ENCODE measurements around the gene TBPL1.
"Not testable (repeated sequence)": the region's sequence is repeated elsewhere in the genome, so short reads cannot be mapped to it uniquely, and the experiment has no call there.

The TBPL1 gene

DNA sequence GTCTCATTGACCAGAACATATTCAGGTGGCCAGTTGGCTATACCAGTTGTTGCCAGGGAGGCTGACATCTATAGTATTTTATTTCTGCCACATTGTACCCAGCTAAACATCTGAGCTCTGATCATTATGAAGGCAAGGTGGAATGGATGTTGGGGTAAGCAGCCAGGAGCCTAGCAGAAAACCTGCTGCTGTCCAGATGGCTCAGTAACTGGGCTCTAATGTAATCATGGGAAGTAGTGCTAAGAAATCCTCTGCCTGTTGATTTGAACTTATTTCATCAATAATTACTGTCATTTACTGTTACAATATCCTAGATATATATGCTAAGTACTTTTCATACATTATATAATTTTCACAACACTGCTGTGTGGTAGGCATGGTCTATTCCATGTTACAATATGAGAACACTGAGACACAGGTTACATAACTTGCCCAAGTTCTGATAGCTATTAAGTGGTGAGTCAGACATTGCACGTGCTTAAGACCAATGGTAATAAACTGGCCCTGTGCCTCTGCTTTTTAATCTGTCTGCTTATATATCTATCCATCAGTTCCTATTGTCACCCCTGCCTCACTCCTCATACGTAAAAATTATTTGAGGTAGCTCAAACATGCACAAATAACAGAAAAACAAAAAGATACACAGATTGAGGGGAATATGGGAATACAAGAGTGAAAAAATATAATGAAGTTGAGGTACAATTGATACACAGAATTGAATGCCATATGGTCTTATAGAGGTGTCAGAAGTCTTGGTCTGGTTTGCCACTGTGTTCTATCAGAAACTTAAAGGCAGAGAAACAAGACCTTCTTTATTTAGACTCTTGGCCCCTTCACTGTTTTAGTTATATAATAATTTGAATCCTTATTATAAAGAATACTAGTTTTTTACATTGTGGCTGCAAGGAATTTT, 25.2 kb downstream of the TBPL1 start:
- DNase-seq = no peak

DNA sequence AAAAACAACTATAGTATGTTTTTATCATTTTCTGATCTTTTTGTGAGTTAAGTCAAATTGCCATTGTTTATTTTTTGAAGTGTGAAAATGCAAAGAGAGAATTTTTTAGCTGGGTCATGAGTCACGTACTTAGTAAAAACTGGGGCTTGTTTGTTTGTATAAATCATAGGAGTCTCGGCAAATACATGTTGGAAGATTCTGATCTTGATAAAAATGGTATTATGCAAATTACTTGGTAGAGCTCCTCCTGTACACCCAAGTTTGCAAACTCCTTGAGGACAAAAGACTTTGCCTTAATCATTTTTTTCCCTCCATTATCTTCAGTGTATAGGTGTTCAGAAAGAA, 25.8 kb downstream of the TBPL1 start:
- DNase-seq = no peak

DNA sequence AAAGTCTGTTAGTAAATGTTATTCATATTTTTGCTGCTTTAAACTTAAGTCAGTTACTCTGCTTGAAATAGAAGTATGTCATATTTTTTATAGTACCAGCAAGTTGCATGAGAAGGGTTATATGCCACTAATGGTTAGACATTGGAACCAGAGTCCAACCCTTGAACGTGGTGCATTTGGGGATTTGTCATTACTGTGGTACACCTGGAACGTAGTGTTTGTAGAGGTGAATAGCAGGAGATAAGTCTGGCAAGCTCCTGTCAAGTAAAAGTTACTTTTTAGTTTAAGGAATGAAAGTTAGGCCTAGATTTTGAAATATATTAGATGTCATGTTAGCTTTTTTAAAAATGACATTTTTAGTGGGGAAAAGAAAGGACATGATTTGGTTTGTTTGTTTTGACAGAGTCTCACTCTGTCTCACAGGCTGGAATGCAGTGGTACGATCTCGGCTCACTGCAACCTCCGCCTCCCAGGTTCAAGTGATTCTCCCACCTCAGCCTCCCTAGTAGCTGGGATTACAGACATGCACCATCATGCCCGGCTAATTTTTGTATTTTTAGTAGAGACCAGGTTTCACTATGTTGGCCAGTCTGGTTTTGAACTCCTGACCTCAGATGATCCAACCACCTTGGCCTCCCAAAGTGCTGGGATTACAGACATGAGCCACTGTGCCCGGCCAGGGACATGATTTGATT, 26.4 kb downstream of the TBPL1 start:
- not testable (repeated sequence) for DNase-seq

DNA sequence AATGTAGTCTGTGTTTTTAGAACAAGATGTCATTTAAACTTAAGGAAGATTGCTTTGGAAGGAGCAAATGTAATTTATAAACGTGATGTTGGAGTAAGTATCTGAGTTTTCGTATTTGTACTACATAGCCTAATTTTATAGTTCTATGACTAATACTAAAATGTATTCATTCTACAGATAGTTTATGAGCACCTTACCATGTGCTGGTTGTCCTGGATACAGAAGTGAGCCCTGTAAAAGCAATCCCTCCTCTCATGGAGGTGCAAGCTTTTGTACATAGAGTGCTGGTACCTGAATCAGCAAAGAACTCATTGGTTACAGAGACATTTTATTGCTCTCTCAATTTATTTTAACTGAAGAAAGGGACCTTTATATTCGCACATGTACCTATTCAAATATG, 27.1 kb downstream of the TBPL1 start:
- DNase-seq = no peak

DNA sequence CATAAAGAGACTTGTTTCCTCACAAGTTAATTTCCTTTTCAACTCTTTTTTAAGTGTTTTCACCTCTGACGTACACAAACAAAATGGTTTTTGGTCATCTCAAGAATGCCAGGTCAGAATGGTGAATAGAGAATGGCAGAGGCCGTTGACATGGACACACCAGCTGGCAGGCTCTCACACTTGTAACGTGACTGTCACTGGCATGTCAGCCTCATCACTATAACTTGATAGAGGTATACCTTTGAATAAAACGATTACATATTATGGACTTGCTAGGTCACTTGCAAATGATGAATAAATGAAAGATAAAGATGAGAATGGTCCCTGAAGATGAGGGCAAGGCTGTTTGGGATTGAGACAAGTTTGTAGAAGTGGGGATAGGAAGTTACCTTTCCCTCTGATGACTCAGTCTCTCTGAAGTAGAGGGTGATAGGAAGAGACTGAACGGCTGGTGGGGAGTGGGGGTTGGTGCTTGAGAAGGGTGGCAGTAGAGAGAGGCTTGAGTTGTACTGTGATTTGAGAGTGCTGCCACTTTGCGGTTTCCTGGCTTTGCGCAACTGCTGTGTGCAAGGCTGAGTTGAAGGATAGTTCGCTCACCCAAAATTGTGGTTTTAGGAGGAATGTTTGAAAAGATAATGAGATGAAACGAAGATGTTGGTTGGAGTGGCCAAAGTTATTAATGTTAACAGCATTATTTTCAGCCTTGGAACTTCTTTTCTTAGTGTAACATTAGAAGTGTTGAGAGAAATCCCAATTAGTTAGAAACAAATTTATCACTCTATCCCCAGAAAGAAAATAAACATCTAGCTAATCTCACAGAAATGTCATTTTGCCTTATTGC, 30.3 kb downstream of the TBPL1 start:
- peak; percentile 29 for DNase-seq

DNA sequence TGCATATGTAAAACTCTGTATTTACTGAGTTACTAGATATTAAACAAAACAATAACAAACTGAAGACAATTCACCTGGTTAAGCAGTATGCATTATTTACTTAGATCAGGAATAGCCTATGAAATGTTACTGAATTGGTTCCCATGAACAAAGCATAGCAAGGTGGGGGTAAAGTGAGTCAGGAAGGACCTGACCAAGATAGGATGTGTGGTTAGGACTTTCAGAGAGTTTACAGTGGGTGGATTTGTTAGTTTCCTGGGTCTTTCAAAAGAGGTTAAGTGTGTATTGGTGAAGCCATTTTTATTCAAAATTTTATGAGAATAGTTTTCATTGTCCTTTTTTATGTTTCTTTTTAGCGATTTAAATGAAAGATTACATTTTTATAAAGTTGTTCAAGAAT, 32.9 kb downstream of the TBPL1 start:
- DNase-seq = no peak

DNA sequence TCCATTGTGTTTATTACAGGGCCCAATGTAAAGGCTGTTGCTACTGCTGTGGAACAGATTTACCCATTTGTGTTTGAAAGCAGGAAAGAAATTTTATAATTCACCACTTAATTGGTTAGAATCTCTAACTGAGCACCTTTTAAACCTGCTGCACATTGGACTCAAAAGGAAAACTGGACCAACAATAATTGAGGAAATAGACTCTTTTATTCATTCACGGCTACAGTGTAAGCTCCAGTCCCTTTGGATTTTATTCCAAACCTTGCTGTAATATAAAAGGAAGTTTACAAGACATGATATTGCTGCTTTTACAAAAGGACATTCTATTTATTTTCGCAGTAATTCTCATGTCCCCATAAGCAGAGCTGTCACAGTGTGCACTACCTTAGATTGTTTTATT, 33.9 kb downstream of the TBPL1 start:
- DNase-seq = no peak

DNA sequence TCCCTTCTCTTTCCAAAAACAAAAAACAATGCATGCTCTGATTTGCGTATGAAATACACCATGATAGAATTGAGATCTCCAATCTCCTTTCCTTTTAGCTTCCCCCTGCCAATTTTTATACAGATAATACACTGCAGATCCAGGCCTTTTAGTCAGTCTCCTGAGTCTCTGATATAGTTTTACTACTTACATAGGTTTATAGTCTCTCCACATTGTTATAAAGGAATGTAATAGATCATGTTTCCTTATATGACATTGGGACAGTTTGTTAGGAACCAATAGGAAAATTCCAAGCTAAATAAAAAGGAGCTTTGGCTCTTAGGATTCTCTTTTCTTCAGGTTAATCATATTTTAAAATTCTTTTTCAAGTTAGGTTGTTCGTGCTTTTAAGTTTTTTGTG, 36.5 kb downstream of the TBPL1 start:
- no peak for DNase-seq

DNA sequence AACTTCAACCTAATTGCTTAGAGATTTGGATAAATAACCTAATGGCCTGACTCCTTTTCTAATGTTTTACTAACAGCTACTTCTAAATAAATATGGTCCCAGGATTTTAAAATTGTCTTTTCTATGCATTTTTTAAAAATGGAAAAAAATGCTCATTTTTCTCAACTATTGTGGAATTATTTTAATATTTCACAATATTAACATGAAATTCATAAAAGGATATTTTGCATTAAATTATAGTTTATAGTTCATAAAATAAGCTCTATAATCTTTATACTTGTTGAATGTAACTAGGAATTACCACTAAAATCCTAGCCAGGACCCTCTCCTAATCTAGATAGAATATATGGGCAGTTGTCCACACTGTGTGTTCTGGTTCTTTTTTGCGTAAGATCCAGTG, 37.3 kb downstream of the TBPL1 start:
- DNase-seq = no peak

DNA sequence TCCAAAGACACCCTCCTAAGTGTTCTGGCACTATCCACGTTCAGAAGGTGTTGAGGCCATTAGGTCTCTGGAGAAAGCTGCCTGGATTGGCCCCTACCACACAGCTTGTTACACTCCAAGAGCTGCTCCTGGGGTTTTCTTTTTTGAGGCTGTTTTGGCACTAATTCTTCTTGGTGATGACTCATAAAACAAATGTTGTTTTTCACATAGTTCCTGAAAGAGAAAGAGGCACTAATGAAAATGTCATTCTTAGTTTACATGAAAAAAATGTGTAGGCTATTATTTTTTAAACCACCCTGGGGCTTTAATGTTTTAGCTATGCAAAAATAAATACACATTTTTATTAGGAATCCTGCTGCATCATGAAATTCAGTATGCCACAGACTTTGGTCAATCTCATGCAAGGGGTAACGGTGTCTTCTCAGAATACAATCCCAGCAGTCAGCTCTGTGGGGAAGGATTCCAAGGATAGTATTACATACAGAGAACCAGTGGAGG, 38.1 kb downstream of the TBPL1 start:
- DNase-seq = no peak

DNA sequence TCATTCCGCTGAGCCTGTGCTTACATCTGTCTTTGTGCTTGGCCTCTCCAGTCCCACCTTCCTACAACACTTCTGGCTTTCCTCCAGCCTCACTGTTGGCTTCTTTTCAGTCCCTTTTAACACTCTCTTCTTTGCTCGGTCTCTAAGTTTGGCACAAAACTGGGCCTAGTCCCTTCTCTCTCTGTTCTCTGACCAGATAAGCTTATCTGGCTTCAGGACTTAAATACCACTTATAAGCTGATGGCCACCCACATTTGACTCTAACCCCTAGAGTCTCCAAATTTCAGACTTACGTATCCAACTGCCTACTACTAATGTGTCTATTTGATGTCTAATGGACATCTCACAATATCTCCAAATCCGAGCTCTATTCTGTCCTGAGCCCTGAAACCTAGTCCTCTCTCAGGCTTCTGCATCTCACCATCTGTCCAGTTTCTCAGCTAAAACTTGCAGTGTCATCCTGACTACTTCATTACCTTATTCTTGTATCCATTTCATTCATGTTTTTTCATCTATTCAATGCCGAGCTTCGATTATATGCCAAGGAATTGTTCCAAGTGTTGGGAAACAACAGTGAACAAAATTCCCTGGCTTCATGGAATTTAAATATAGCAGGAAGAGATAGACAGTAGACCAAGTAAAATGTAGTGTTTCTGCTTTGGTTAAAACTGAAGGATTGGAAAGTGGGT, 40.1 kb downstream of the TBPL1 start:
- DNase-seq = no peak

DNA sequence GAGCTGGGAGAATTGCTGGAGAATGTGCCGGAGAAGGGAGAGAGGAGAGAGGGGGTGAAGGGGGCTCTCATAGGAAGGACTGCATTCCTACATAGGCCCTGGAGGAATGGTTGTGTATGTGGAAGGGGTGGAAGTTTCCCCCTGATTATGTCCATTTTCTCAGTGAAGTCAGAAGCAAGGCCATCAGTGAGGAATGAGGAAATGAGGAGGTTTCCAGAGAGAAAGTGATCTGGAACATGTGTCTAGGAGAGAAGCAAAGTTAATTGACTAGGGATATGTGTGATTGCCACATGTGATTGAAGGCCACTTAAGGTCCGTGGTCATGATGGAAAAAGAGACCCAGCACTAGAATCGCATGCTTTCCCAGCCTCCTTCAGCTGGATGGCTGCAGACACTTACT, 42.3 kb downstream of the TBPL1 start:
- no peak for DNase-seq

DNA sequence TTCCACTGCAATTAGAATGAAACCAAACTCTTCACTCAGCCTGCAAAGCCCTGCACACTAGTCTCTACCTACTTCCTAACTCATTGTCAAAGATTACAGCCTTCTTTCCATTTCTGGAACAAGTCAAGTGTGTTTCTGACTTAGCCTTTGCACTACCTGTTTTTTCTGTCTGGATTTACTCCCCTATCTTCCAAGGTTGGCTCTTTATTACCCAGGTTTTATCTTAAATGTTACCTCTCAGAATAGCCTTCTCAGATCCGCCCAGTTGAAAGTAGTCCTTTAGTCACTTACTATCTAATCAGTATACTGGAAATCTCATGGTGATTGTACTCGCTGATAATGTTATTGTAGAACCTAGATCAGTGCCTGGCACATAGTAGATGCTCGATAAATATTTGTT, 42.7 kb downstream of the TBPL1 start:
- no peak for DNase-seq

DNA sequence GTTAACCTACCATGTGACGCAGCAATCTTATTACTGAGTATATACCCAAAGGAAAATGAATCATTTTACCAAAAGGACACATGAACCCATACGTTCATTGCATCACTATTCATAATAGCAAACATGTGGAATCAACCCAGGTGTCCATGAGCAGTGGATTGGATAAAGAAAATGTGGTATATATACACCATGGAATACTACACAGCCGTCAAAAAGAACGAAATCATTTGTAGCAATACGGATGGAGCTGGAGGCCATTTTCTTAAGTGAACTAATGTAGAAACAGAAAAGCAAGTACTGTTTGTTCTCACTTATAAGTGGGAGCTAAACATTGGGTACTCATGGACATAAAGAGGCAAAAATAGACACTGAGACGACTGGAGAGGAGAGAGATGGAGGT, 44.2 kb downstream of the TBPL1 start:
- DNase-seq = no peak

DNA sequence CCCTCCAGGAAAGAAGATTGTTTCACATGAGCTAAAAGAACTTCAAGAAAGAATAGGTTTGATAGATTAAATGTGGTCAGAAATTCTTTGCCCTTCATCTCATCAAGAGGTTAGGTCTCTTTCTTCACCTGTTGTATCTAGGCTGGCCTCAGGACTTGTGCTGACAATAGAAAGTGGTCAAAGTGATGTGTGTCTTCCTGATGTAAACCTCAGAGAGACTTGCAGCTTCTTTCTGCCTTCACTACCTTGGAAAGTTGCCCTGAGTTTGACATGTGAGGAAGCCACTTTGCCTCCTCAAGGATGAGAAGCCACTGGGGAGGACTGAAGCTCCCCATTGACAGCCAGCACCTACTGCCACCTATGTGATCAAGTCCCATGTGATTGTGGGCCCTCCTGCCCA, 46.3 kb downstream of the TBPL1 start:
- DNase-seq = no peak

DNA sequence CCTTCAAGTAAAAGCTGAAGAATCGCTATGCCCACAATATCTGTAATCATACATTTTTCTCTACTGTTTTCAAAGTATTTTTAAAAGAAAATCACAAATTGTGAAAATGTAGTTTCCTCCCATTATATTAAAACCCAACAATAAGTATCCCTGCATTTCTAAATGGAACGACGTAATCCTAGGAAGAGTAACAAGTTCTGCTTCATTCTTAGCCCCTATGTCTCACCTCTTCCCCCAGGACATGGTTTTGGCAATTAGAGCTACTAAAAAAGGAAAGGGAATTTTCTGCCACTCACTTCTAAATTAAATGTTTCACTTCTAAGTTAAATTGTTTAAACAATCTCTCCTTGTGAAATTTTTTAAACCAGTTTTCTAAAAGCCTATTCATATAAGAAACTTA, 47.4 kb downstream of the TBPL1 start:
- no peak for DNase-seq

DNA sequence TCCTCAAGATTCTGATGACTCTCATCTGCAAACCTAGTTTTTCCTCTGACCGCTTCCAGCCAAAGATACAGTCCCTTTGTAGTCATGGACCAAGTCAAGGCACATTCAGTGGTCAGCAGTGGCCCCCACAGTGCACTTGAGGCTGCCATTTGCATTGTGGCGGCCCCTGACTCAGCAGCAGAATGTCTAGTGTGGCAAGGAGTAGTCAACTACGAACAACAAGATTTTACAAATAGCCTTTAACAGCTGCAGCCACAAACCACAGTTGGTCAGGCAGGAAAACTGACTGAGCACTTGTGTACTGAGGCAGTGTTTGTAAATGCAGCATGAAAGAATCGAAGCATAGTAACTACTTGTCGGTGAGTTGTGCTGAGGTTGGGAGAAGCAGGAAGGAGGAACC, 49.8 kb downstream of the TBPL1 start:
- DNase-seq = peak; percentile 10

DNA sequence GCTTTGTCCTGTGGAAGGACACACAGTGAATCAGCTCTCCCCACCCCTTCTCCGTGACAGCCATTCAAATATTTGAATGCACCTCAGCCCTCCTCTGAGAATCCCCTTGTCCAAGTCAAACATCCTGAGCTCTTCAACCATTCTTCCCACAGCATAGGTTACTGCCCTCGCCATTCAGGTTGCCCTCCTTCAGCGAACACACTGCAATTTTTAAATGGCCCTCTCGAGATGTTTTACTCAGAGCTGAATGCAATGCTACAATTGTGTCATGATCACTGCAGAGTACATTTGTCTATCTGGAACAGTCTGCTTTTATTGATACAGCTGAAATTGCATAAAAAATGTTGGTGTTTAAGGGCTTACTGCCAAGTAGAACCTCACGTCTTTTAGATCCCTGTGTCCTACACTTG, 50.5 kb downstream of the TBPL1 start:
- DNase-seq = peak; percentile 7

DNA sequence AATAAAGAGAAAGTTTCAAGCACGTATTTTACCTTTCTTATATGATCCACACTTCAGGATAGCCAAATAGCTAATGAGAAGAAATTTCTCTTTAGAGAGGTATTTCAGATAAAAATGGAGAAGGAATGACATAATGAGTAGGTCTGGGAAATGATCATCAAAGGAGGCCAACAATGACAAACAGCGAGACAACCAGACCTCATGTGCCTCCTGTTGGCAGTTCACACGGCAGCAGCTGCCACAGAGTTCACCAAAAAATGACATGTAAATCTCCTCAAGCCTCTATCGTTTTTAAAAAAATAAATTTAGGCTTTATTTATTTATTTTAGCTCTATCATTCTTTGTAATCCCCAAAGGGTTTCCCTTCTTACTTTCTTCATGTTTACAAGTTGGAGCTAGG, 51.7 kb downstream of the TBPL1 start:
- DNase-seq = no peak

DNA sequence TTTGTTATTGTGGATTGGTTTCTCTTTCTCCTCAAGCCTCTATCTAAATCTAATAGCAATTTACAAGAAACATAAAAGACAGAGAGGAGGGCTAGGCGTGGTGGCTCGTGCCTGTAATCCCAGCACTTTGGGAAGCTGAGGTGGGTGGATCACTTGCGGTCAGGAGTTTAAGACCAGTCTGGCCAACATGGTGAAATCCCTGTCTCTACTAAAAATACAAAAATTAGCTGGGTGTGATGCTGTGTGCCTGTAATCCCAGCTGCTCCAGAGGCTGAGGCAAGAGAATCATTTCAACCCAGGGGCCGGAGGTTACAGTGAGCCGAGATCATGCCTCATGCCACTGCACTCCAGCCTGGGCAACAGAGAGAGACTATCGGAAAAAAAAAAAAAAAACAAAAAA, 52.8 kb downstream of the TBPL1 start:
- DNase-seq = no peak

DNA sequence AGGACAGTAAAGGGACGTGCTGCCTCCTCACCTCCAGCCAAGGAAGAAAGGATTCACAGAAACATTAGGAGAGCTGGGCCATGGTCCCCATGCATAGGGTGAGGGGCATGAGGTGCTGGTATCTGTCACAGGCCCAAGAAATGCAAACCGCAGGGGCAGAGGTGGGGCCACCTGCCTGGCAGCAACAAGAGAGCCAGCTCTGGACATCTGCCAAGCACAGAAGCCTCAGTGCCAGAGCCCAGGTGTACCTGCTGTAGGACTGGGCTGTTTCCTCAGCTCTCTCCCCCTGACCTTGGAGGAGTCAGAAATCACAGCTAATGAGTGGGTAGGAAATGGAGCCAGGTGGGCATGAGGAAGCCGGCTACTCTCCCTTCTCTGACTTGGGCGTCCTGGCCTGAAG, 54.1 kb downstream of the TBPL1 start:
- peak; percentile 53 for DNase-seq

DNA sequence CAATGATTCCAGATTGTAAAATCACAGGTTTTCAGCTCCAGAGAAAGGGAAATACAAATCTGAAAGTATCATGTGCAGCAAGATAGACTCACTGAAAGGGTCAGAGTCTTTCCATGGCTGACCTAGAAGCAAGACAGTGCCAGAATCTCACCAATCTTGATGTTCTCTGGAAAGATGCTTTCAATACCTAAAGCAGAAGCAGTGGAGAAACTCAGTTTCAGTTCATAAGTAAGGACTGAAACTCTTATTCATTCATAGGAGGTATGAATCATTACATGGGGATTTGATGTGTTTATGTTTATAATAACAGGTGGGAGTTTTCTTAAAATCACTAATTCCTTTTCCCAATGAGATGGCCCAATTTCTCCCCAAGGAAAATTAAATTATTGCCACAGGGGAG, 56.9 kb downstream of the TBPL1 start:
- DNase-seq = no peak

DNA sequence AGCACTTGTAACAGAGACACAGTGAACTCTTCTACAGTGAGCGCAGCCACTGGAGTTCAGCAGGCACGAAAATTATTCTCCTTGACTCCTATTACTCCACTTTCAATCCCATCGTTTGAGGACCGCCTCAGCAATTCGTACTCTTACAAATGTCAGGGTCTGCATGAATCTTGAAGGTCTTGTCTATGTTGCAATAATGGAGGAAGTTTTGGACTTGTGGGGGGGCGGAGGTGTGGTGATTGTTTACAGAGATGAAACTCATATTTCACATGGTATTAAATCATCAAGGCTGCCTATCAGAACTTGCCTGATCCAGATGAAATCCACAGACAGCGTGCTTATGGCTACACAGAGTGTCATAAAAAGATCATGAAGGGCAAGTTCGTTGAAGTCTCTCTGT, 57.4 kb downstream of the TBPL1 start:
- DNase-seq = no peak

Data from NCI-H510A treated with DMSO at 0.1 percent for 48 hours (cell line).